Coronary artery (tissue), 2 donors: ENCODE data around the gene KCND3.

Experiments
- DNase-seq: peaks from one replicate; pipeline ENCODE4 v3.0.0-alpha.2; 2017; ENCODE audit warnings: low spot score
- H3K27ac ChIP-seq, 2 donors: fragments of 200-600 bp; sonication (generic); one replicate each; pipeline ENCODE4 v1.5.1; 2016 to 2019
- H3K4me3 ChIP-seq: fragments of 200-600 bp; sonication (generic); 2 replicates; pipeline ENCODE4 v1.5.1; 2016; ENCODE audit warnings: mild to moderate bottlenecking, moderate library complexity
- CTCF ChIP-seq: fragments of 200-600 bp; sonication (generic); IDR thresholded peaks from one replicate; pipeline ENCODE4 v1.5.1; 2019; ENCODE audit warnings: antibody characterized with exemption

Gene KCND3

DNA sequence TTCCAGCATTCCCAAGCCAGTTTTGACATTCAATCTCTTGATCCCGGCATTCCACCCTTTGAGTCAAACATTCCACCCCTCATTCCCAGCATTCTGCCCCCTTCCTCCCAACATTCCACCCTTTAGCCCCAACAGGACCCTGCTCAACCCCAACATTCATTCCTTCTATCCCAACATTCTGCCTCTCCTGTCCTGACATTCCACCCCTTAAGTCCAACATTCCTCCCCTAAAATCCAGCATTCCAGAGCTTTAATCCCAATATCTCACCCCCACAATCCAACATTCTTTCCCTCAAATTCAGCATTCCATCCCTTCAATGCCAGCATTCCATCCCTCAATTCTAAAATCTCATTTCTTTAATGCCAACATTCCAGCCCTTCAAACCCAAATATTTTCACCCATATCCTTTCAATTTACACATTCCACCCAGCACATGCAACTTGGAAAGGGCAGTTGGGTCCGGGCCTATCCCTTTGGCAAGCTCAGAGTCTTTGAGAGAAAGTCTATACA is 210.9 kb downstream of the KCND3 start:
- Histone ChIP-seq H3K4me3 (no peak overlapping the region), H3K27ac (no peak overlapping the region)
- no peak for TF ChIP-seq CTCF
- DNase-seq: no peak

DNA sequence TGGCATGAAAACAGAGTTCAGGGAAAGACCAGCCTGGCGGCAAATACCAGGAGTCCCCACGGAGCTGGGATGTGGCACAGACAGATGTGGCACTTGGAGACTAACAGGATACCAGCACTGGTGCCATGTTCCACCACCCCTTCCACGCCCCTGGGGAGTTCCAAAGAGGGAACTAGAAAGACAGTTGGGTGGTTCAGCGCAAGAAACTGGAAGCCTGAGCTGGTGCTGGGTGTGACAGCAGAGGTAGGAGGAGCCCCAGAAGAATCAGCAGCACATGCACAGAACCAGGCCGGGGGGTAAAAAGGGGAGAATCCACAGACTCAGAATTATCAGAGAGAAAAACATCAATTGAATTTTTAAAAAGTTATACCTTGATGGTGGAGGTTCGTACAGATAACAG is 211.4 kb downstream of the KCND3 start:
- Histone ChIP-seq H3K4me3 (no peak overlapping the region), H3K27ac (no peak overlapping the region)
- no peak for DNase-seq
- TF ChIP-seq CTCF: no peak

GRCh38 chr1:111777301-111777700 is 212.2 kb downstream of the KCND3 start:
- no peak overlapping the region for H3K27ac ChIP-seq
- H3K4me3 ChIP-seq: no peak overlapping the region
- DNase-seq: no peak
- TF ChIP-seq CTCF: no peak

- no peak for DNase-seq
- no peak for TF ChIP-seq CTCF
- Histone ChIP-seq H3K27ac (no peak overlapping the region), H3K4me3 (no peak overlapping the region)
These were observed 212.6 kb downstream of the KCND3 start for GRCh38 chr1:111776861-111777260.

DNA sequence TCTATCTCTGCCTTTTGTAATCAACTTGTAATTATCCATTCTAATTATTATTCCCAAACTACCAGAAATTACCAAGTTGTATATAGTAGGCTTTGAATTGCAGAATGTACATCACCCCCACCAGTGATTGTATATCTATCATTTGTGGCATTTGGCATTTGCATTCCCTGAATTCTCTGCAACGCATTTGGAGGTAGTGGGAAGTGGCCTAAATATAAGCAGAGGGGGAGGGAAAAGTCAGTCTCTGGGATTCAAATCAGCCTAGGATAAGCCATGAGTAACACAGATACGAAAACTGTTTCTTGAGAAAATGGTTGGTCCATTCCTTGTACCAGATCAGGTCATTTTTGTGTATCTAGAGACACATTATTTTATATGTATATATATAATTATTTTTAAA is 213.1 kb downstream of the KCND3 start:
- H3K27ac ChIP-seq: no peak overlapping the region
- TF ChIP-seq CTCF: no peak
- DNase-seq: no peak
- H3K4me3 ChIP-seq: no peak overlapping the region

DNA sequence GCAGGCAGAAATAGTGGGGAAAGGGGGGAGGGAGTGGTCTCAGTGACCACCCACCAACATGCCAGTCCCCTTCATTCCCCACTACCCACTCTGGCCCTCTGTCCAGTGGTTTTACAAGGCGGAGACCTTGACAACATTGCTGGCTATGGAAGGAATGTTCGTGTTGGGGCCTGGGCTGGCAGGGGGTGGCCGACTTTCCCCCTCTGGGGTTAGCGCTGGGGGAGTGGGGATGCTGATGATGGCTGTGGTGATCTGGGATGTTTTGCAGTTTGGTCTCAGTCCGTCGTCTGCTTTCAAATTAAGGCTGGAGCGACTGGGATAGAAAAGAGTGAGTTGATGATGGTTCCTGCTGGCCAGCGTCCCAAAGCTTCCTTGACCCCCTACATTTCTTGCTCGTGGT is 213.5 kb downstream of the KCND3 start:
- no peak overlapping the region for H3K27ac ChIP-seq
- no peak for DNase-seq
- H3K4me3 ChIP-seq: no peak overlapping the region
- TF ChIP-seq CTCF: no peak

GRCh38 chr1:111770916-111771315 is 218.6 kb downstream of the KCND3 start:
- H3K27ac ChIP-seq: no peak overlapping the region
- DNase-seq: no peak
- TF ChIP-seq CTCF: no peak
- no peak overlapping the region for H3K4me3 ChIP-seq
